ENCODE results near the gene LRRC45. TPM values are rescaled to one million over a fixed set of nuclear protein-coding genes. Genes with fewer than 3 reads are reported as not detected.
A peak's percentile ranks its signal among the peaks of the same experiment; 100 is the strongest.

The LRRC45 gene
- total RNA-seq, 4 donors from 2014 or later, result 15.3 to 33.0 (median 18.9) TPM

DNA sequence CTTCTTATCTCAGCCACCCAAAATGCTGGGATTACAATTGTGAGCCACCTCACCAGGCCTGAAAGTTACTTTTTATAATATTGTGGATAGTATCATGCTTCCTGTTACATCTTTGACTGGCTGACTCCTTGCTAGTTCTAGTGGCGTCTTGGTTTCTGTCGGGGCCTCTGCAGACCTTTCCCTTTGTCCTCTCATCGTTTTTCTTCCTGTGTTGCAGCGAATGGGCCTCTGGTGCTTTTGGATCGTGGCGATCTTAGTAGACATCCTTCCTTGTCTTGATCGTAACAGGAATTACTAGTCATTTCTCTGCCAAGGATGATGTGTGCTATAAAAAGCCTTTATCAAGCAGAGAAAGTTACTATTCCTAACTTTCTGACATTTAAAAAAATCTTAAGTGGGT lies 24.9 kb upstream of the LRRC45 start:
- no peak overlapping the region for H3K4me3 ChIP-seq (replicated peaks in 1 of 3)
- H3K4me1 ChIP-seq, result peaks cover 25 to 51% of the 10 kb centered on the region in 2 donors
- H3K27me3 ChIP-seq, result no peaks in the 10 kb centered on the region
- DNase-seq, result no peak
- TF ChIP-seq, protein P1, sequence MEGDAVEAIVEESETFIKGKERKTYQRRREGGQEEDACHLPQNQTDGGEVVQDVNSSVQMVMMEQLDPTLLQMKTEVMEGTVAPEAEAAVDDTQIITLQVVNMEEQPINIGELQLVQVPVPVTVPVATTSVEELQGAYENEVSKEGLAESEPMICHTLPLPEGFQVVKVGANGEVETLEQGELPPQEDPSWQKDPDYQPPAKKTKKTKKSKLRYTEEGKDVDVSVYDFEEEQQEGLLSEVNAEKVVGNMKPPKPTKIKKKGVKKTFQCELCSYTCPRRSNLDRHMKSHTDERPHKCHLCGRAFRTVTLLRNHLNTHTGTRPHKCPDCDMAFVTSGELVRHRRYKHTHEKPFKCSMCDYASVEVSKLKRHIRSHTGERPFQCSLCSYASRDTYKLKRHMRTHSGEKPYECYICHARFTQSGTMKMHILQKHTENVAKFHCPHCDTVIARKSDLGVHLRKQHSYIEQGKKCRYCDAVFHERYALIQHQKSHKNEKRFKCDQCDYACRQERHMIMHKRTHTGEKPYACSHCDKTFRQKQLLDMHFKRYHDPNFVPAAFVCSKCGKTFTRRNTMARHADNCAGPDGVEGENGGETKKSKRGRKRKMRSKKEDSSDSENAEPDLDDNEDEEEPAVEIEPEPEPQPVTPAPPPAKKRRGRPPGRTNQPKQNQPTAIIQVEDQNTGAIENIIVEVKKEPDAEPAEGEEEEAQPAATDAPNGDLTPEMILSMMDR (IDR thresholded peaks at IDR 0.05), result no peak
- TF ChIP-seq POLR2A (IDR thresholded peaks at IDR 0.05), result no peak
- H3K9me3 ChIP-seq, result no peaks in the 10 kb centered on the region
- no peak overlapping the region for H3K27ac ChIP-seq
- intact Hi-C loops (cut with DNase I), result no loop called here
- 64 to 73% methylated on average over 7 of the region's 7 CpGs for WGBS, 2 donors
- no peaks in the 10 kb centered on the region for H3K36me3 ChIP-seq

DNA sequence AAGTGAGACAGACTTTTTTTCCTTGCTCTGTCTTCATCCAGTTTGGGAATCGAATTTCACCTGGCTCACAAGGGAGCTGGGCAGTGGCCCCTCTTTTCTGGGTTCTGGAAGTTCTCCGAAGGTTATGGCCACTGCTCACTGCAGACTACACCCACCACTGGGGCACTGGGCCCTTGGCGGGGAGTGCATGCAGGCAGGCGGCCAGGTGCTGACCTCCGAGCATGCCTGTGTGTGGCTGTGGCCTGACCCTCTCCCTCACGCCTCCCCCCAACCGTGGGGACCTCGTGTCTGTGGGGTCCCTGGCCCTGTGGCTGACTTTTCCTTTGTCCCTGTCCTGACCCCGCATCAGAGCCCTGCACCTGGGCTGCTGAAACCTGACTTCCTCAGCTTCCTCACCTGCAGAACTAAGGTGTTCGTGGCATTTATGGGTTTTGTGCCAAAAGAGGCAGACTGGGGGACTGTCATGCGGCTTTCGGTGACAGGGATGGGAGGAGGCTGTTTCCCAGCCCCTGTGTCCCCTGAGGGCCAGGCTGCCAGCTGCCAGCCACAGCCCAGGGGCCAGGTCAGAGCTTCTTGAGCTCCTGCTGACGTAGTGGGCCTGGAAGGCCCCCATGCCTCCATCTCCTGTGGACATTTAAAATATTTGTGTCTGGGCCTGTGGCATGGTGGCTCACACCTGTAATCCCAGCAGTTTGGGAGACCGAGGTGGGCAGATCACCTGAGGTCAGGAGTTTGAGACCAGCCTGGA lies 24.2 kb upstream of the LRRC45 start:
- Histone ChIP-seq H3K27me3 (no peaks in the 10 kb centered on the region), H3K4me1 (peaks cover 25 to 50% of the 10 kb centered on the region in 2 donors), H3K27ac (no peak overlapping the region), H3K36me3 (no peaks in the 10 kb centered on the region), H3K9me3 (no peaks in the 10 kb centered on the region), H3K4me3 (replicated peaks in 1 of 3) (no peak overlapping the region)
- TF ChIP-seq POLR2A (IDR thresholded peaks at IDR 0.05), result no peak
- TF ChIP-seq, protein P1 (IDR thresholded peaks at IDR 0.05), result no peak
- peak in 1 of 2 donors; percentile 27 for DNase-seq
- intact Hi-C loops (cut with DNase I), result no loop called here
- WGBS, 2 donors, result 75 to 84% methylated on average over 10 to 12 of the region's 14 CpGs

DNA sequence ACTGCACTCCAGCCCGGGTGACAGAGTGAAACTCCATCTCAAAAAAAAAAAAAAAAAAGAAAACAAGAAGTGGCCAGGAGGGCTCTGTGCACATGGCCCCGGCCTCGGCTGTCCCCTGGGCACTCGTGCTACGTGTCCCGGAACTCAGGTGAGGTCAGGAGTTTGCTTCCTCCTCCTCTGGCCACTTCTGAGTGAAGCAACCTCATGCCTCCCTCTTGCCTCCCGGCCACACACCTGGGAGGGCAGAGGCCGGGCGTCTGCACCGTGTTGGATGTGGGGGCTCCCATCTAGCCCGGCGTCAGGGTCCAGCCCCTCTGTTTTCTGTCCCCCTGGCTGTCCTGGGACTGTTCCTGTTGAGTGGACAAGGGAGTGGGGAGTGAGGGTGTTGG lies 23.5 kb upstream of the LRRC45 start:
- no peaks in the 10 kb centered on the region for H3K9me3 ChIP-seq
- WGBS, 2 donors, result 38 to 44% methylated on average over 7 to 12 of the region's 12 CpGs
- intact Hi-C loops (cut with DNase I), result no loop called here
- TF ChIP-seq POLR2A (IDR thresholded peaks at IDR 0.05), result no peak
- TF ChIP-seq, protein P1 (IDR thresholded peaks at IDR 0.05), result no peak
- peak; percentile 55 to 59 for DNase-seq
- H3K27ac ChIP-seq, result no peak overlapping the region
- no peaks in the 10 kb centered on the region for H3K36me3 ChIP-seq
- no peaks in the 10 kb centered on the region for H3K27me3 ChIP-seq
- H3K4me1 ChIP-seq, result peaks cover 19 to 49% of the 10 kb centered on the region in 2 donors
- H3K4me3 ChIP-seq (replicated peaks in 1 of 3), result no peak overlapping the region

DNA sequence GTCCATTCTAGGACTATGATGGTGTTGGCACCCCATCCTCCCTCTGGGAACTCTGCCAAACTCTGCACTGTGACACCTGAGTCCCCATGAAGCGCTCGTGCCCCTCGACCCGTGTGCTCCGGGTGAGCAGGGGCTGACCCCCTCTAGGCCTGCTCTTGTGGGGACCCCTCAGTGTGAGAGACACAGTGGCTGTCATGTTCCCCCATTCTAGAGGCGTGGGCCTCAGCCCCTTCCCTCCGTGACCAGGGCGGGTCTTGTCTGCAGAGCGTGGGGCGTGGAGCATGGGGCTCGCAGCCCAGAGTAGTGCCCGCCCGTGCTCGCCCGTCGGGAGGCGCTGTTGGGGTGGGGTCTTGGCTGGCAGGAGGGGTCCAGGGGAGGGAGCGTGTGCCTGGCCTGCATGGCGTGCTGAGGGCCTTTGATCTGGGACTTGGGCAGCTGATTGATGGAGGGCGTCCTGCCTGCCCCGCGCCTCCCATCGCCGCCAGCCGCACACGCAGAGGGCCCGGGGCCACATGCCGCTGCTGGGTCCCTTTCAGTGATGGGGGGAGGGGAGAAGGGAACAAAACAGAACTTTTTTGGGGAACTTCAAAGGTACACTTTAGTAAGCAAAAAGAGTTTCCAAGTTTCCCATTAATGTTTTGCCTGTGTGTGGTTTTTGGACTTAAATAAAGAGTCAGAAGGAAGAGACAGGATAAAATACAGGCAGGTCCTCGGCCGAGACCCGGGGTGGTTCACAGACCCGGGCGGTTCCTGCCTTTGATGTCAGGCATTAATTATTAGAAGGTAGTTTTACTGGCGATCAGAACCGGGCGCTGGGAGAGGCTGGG lies 22.9 kb upstream of the LRRC45 start:
- H3K36me3 ChIP-seq, result no peaks in the 10 kb centered on the region
- no peak for TF ChIP-seq POLR2A (IDR thresholded peaks at IDR 0.05)
- TF ChIP-seq, protein P1 (IDR thresholded peaks at IDR 0.05), result no peak
- H3K27me3 ChIP-seq, result no peaks in the 10 kb centered on the region
- H3K9me3 ChIP-seq, result no peaks in the 10 kb centered on the region
- WGBS, 2 donors, result 75 to 91% methylated on average over 21 to 35 of the region's 36 CpGs
- no peak overlapping the region for H3K4me3 ChIP-seq (replicated peaks in 1 of 3)
- DNase-seq, result peak; percentile 35 to 36
- intact Hi-C loops (cut with DNase I), result no loop called here
- no peak overlapping the region for H3K27ac ChIP-seq
- peaks cover 13 to 44% of the 10 kb centered on the region in 2 donors for H3K4me1 ChIP-seq
